Stimulated activated CD8-positive, alpha-beta memory T cell treated with anti-CD3 and anti-CD28 coated beads, Interleukin-15, amount 100 ng/mL, for 4 hours (primary cell): ENCODE measurements around the gene ORAI2.
"Not testable (repeated sequence)": the region's sequence is repeated elsewhere in the genome, so short reads cannot be mapped to it uniquely, and the experiment has no call there.

Experiments used
- DNase-seq, 2 donors: peaks; one replicate each; pipeline ENCODE4 v3.0.0-alpha.2; 2020; ENCODE audit warnings: low read depth in 2 of 2

ORAI2 gene

DNA sequence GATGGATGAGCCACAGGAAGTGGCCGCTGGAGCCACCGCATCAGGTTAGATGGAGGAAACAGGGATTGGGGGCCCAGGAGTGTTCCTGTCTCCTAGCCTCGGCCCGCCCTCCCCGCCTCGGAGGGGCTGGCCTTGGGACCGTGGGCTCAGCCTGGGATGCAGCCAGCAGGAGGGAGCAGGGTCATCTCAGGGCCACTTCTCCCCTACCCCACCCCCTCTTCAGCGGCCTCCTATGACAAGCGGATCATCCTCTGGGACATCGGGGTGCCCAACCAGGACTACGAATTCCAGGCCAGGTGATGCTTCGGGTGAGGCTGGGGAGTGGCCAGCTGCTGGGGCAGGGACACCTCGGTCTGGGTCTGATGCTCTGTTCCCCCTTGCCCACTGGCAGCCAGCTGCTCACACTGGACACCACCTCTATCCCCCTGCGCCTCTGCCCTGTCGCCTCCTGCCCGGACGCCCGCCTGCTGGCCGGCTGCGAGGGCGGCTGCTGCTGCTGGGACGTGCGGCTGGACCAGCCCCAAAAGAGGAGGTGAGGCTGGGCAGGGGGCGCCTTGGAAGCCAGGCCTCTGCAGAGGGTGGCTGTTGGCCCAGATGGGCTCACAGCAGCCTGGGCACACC lies 36.1 kb downstream of the ORAI2 start:
- DNase-seq, result no peak

DNA sequence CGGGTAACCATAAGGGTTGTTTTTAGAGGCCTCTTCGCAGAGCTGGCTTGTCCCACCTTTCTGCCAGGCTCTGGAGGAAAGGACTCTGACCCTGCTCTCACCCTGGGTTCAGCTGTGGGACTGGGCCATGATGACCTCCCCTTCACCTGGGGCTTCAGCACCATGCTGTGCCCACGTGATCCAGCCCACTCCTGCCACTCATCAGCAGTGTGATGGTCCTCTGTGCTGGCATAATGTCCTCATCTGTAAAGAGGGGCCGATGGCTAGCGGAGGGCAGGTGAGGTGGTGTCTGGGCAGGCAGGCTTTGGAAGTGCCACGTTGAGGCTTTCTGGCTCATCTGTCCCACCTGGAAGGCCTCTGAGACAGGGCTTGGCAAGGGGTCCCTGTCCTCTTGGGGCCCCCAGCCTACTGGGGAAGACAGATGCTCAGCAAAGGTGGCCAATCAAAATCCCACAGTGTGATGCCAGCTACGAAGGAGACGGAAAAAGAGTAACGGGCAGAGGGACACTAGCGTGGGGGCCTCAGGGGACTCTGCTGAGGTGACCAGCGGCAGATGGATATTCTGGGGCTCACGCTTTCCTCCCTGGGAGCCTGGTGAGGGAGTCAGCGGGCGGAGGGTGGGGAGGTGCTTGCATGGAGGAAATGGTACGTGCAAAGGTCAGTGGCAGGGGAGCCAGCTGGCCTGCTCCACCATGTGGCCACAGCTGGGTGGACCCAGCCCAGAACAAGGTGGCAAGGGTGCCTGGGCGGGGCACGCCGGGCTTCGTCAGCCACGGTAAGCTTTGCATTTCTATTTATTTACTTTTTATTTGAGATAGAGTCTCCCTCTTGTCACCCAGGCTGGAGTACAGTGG lies 36.8 kb downstream of the ORAI2 start:
- DNase-seq, result no peak

DNA sequence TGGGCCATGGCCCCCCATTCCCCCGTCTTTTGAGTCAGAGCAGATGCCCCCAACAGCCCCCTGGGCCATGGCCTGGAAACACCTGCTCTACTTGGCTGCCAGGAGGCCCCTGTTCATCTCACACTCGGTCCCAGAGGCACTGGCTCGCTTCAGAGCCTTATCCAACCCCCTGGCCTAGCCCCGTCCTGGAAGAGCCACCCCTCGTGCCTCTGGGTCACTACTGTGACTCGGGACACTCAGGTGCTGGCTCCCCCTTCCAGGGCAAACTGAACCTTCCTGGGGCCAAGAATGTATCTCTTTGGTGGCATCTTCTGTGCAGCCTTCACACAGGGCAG lies 38.4 kb downstream of the ORAI2 start:
- DNase-seq, result no peak

- no peak for DNase-seq
Observed at GRCh38 chr7:102472126-102473041, 39.0 kb downstream of the ORAI2 start.

- DNase-seq, result no peak
Observed at GRCh38 chr7:102473271-102473991, 40.1 kb downstream of the ORAI2 start.

- DNase-seq, result not testable (repeated sequence)
Observed at GRCh38 chr7:102474116-102474515, 40.7 kb downstream of the ORAI2 start.

GRCh38 chr7:102474736-102475435 lies 41.5 kb downstream of the ORAI2 start:
- not testable (repeated sequence) for DNase-seq

GRCh38 chr7:102478314-102479208 lies 45.2 kb downstream of the ORAI2 start, which contains the start of gene POLR2J:
Gene POLR2J (minus strand): TSS chr7:102478922. CDS start chr7:102478860, 62 bp downstream.
- DNase-seq, result peak; percentile 79 to 99

DNA sequence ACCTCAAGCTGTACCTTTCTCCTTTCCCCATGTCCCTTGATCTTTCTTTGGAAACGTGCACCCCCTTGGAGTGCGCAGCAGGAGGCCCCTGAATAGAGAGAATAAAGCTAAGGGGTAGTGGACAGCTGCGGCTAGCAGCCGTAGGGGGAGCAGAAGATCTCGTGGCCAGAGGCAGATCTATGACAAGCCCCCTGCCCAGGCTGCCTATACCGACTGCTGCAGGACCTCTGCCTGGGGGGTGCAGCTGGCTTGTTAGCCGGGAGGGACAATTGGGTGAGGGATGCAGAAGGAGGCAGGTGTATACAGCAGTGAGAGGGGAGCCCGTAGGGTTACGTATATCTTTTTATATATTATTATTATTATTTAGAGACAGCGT lies 45.8 kb downstream of the ORAI2 start:
- not testable (repeated sequence) for DNase-seq

DNA sequence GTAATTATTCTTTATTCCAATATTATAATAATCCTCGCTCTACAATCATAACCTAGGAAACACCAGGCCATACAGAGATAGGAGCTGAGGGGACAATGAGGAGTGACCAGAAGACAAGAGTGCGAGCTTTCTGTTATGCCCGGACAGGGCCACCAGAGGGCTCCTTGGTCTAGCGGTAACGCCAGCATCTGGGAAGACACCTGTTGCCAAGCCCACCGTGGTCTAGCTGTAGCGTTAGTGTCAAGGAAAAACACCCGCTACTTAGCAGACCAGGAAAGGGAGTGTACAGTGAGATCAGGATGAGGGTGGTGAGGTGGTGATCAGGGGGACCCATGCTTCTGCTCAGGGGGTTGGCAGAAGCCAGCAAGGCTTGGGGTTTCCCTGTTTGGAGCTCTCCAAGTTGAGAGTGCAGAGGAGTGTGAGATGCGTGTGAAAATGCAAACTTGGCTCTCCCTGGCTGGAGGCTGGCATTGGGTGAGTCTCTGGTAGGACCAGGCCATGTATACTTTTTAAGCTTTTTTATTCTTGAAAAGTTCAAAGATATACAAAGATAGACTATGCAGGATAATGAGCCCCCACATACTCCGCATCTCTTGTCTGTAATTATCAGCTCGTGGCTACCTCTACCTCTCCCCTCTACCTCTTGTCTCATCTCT lies 46.7 kb downstream of the ORAI2 start:
- not testable (repeated sequence) for DNase-seq

DNA sequence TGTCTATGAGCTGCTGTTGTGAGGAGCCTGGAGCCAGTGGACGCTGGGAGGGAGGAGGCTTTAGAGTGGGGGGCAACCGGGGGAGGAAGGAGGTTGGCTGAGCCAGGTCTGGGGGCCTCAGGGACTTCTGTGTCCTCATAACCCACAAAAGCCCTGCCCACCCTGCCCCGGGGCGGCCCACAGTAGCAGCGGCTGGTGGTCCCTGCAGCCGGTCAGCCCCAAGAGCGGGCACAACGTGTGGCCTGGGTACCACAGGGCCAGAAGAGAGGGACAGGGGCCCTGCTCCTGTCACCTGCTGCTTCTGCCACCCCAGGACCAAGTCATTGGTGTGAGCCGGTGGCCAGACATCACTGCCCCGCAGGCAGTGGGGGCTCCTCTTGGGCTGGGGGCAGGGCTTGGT lies 48.6 kb downstream of the ORAI2 start:
- DNase-seq, result not testable (repeated sequence)

- DNase-seq, result not testable (repeated sequence)
Observed at GRCh38 chr7:102484317-102484716, 50.9 kb downstream of the ORAI2 start.

DNA sequence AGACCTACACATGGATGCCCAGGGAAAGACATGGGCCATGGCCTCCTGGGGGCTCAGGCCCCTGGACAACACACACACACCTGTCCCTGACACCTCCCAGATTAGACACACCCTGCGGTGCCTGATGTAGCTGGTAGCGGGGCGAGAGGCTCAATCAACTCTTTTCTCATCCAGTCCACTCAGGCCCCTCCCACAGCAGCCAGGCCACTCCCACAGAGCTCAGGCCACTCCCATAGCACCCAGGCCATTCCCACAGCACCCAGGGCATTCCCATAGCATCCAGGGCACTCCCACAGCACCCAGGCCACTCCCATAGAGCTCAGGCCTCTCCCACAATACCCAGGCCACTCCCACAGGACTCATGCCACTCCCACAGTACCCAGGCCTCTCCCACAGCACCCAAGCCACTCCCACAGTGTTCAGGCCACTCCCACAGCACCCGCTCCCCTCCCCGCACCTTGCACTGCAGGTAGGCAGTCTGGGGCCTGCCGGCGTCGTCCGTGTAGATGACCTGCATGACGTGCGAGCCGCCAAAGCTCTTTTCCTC lies 57.2 kb downstream of the ORAI2 start:
- DNase-seq, result not testable (repeated sequence)

GRCh38 chr7:102493220-102493935 lies 60.0 kb downstream of the ORAI2 start:
- DNase-seq, result not testable (repeated sequence)

- not testable (repeated sequence) for DNase-seq
Observed at GRCh38 chr7:102494026-102494425, 60.7 kb downstream of the ORAI2 start.

DNA sequence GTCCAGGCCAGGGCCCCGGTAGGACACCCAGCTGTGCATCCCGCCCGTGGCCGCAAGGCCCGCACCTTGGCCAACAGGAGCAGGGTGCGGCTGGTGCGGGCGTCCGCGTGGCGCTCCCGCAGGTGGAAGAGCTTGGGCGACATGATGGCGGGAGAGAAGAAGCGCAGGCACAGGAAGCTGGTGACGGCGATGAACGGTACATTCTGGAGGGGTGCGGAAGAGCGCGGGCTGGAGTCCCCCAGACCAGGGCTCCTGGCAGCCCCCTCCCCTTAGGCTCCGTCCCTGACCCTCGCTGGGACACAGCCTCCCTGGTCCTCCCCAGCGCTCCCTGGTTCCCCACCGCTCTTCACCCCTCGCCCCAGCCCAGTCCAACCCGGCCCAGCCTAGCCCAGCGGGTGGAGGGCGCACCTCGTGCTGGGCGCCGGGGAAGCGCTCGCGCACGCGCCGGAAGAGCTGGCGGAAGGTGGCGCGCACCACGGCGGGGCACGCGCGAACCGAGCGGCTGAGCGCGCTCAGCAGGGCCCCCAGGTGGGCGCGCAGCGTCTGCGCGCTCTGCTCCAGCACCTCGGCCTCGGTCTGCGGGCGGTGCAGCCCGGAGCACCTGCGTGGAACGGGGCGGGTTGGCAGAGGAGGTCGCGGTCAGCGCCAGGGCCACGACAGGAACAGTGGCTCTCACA lies 61.2 kb downstream of the ORAI2 start:
- DNase-seq, result not testable (repeated sequence)

DNA sequence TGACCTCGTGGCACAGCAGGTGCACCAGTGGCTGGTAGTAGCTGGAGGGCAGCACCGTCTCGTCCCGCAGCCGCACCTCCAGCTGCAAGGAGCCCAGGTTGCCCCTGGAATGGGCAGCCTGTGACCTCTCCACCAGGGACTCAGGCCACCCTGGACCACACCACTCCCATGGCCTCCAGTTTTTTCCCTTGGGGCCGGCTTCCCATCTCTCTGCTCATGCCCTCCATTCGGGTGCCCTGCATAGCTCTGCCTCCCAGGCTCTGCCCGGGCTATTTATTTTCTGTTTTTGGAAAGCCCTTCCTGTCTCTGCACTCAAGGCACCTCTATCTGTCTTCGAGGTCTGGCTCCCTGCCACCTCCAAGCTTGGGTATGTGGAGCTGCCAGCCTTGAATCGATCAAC lies 63.5 kb downstream of the ORAI2 start:
- not testable (repeated sequence) for DNase-seq

GRCh38 chr7:102497308-102497707 lies 63.9 kb downstream of the ORAI2 start:
- not testable (repeated sequence) for DNase-seq
